ENCODE measurements around the gene SSR2.

DNA sequence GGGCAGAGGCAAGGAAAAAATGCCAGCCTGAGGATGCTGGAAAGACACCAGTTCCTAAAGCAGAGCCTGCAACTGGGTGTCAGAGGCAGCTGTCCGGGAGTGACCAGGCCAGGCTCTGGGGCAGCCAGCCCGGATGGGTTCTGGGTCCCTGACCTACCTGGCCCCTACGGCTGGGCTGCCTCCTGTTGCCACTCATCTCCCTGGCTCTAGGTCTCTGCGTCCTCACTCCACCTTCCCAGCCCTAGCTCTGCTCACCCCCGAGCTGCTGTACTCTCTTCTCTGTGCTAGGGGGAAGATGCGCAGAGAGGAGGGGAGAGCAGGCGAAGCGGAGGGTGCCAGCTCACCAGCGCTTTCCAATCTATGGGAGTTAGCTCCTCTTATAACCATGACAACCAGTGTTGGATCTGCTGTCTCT lies 51.4 kb downstream of the SSR2 start:
- TF ChIP-seq POLR2A (IDR thresholded peaks at IDR 0.05): no peak
- TF ChIP-seq, protein P1, sequence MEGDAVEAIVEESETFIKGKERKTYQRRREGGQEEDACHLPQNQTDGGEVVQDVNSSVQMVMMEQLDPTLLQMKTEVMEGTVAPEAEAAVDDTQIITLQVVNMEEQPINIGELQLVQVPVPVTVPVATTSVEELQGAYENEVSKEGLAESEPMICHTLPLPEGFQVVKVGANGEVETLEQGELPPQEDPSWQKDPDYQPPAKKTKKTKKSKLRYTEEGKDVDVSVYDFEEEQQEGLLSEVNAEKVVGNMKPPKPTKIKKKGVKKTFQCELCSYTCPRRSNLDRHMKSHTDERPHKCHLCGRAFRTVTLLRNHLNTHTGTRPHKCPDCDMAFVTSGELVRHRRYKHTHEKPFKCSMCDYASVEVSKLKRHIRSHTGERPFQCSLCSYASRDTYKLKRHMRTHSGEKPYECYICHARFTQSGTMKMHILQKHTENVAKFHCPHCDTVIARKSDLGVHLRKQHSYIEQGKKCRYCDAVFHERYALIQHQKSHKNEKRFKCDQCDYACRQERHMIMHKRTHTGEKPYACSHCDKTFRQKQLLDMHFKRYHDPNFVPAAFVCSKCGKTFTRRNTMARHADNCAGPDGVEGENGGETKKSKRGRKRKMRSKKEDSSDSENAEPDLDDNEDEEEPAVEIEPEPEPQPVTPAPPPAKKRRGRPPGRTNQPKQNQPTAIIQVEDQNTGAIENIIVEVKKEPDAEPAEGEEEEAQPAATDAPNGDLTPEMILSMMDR (IDR thresholded peaks at IDR 0.05): no peak
- TF ChIP-seq POLR2AphosphoS5 (IDR thresholded peaks at IDR 0.05): no peak
